Stimulated activated naive B cell treated with anti-CD40 and anti-IgM and Interleukin-4, amounts not matched to agents 10 μg/mL and 1 μg/mL and 100 μg/mL, for 72 hours (primary cell): ENCODE measurements around the gene PLA2G2E.
A peak's percentile ranks its signal among the peaks of the same experiment; 100 is the strongest.

Experiments used
- ATAC-seq, 2 donors: fragments of 150-1000 bp; cut with Tn5 transposase; replicated peaks; 2 replicates each; pipeline ENCODE4 v1.10.0; 2021; ENCODE audit warnings: moderate library complexity in 1 of 2
- DNase-seq: peaks from one replicate; pipeline ENCODE4 v3.0.0; 2021
- H3K27ac Mint-ChIP-seq: one replicate; pipeline ENCODE4 v1.8.0; 2022; ENCODE audit warnings: mild to moderate bottlenecking, mixed read lengths
- H3K27me3 Mint-ChIP-seq, 2 donors: one replicate each; pipeline ENCODE4 v1.8.0; 2022; ENCODE audit warnings: mixed read lengths in 2 of 2
- H3K36me3 Mint-ChIP-seq, 2 donors: one replicate each; pipeline ENCODE4 v1.8.0; 2022; ENCODE audit warnings: mixed read lengths in 2 of 2, mild to moderate bottlenecking in 1 of 2
- H3K4me1 Mint-ChIP-seq, 2 donors: one replicate each; pipeline ENCODE4 v1.8.0; 2022; ENCODE audit warnings: mixed read lengths in 2 of 2, mild to moderate bottlenecking in 1 of 2
- H3K4me3 Mint-ChIP-seq, 2 donors: one replicate each; pipeline ENCODE4 v1.8.0; 2022; ENCODE audit warnings: mild to moderate bottlenecking in 2 of 2, mixed read lengths in 2 of 2, moderate library complexity in 1 of 2
- H3K9me3 Mint-ChIP-seq, 2 donors: one replicate each; pipeline ENCODE4 v1.8.0; 2022; ENCODE audit warnings: mixed read lengths in 2 of 2, mild to moderate bottlenecking in 1 of 2

Gene PLA2G2E

GRCh38 chr1:19922015-19922688, 1.3 kb downstream of the PLA2G2E start:
- Mint-ChIP-seq H3K36me3 (peaks cover 0 to 3% of the 10 kb centered on the region in 2 donors), H3K4me1 (peaks cover 2 to 6% of the 10 kb centered on the region in 2 donors), H3K27me3 (peaks cover 12 to 13% of the 10 kb centered on the region in 2 donors), H3K9me3 (no peaks in the 10 kb centered on the region), H3K4me3 (no peak overlapping the region), H3K27ac (no peak overlapping the region)
- DNase-seq (no peak), ATAC-seq (no peak)

GRCh38 chr1:19921310-19921709, 2.1 kb downstream of the PLA2G2E start:
- ATAC-seq: no peak
- Mint-ChIP-seq H3K36me3 (peaks cover 0 to 3% of the 10 kb centered on the region in 2 donors), H3K4me1 (peaks cover 2 to 6% of the 10 kb centered on the region in 2 donors), H3K27me3 (peaks cover 12 to 13% of the 10 kb centered on the region in 2 donors), H3K27ac (no peak overlapping the region), H3K4me3 (no peak overlapping the region), H3K9me3 (no peaks in the 10 kb centered on the region)
- no peak for DNase-seq

DNA sequence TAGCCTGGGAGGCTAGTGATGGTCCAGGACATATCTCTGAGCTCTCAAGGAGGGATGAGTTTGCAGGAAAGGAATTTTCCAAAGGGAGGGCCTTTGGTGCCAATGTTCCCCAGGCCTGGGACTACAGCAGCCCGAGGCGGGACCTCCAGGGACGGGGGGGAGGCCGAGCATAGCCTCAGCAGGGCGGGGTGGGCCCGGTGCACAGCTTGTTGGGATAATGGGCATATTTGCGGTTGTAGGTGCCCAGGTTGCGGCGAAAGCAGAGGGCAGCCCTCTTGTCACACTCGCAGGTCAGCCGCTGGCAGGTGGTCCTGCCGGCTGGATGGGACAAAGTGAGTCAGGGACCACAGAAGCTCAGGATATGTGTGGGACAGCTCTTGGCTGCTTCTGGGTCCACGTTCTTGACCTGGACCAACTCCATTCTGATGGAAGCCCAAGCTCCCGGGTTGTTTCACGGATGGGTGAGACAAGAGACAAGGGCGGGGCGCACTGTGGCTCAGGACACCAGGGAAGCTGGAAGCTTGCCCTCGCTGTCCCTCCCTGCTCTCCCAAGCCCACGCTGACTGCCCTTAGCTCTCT, 3.2 kb downstream of the PLA2G2E start:
- ATAC-seq (no peak), DNase-seq (no peak)
- Mint-ChIP-seq H3K4me3 (no peak overlapping the region), H3K27me3 (peaks cover 7 to 13% of the 10 kb centered on the region in 2 donors), H3K36me3 (peaks cover 0 to 3% of the 10 kb centered on the region in 2 donors), H3K27ac (no peak overlapping the region), H3K9me3 (no peaks in the 10 kb centered on the region), H3K4me1 (peaks cover 2 to 6% of the 10 kb centered on the region in 2 donors)

DNA sequence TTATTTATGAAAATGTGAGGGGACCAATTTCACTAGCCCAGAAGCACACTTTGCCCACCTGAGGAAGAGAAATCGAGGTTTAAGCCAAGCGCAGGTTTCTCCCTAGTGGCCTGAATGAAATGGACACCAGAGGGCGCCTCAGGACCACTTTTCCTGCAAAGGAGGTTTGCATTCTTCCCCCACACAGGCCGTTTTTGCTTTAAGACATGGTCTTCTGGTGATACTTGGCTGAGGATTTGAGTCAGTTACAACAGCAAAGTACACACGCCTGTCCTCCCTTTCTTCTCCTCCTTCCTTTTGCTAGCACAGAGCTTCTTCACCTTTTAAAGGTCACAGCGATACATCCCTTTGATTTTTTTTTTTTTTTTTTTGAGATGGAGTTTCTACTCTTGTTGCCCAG, 5.4 kb downstream of the PLA2G2E start:
- no peak overlapping the region for H3K4me3 Mint-ChIP-seq
- DNase-seq (peak; percentile 64), ATAC-seq (peak; percentile 88 to 90)
- H3K36me3 Mint-ChIP-seq: peaks cover 9% of the 10 kb centered on the region in 2 donors
- H3K9me3 Mint-ChIP-seq: no peaks in the 10 kb centered on the region
- H3K27ac Mint-ChIP-seq: peak overlapping the region; percentile 73
- H3K27me3 Mint-ChIP-seq: peaks cover 7 to 12% of the 10 kb centered on the region in 2 donors
- H3K4me1 Mint-ChIP-seq: peaks cover 2 to 6% of the 10 kb centered on the region in 2 donors

DNA sequence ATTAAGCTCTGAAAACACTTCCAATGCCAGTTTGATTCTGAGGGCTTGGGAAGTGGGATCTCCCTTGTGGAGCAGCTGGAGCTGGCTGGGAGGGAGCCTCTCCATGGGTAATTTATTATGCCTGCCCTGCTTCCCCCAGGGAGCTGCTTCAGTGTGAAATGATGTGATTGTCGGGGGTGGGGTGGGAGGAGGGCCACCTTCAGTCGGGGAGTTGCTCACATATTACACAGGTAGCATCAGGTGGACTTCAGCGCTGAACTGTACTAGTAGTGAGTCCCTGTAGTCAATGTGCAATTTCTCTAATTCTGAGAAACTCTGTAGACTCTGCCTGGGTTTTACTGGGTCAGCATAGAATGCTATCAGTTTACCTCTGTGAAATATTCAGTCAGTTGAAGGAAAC, 12.8 kb downstream of the PLA2G2E start:
- peaks cover 48 to 53% of the 10 kb centered on the region in 2 donors for H3K36me3 Mint-ChIP-seq
- no peak overlapping the region for H3K27ac Mint-ChIP-seq
- no peaks in the 10 kb centered on the region for H3K27me3 Mint-ChIP-seq
- no peak overlapping the region for H3K4me3 Mint-ChIP-seq
- no peaks in the 10 kb centered on the region for H3K4me1 Mint-ChIP-seq
- ATAC-seq: no peak
- H3K9me3 Mint-ChIP-seq: no peaks in the 10 kb centered on the region
- no peak for DNase-seq

- no peak for ATAC-seq
- DNase-seq: no peak
- Mint-ChIP-seq H3K27me3 (no peaks in the 10 kb centered on the region), H3K4me3 (no peak overlapping the region), H3K9me3 (no peaks in the 10 kb centered on the region), H3K4me1 (no peaks in the 10 kb centered on the region), H3K36me3 (peaks cover 52 to 57% of the 10 kb centered on the region in 2 donors), H3K27ac (no peak overlapping the region)
Measured at GRCh38 chr1:19909971-19910370, 13.4 kb downstream of the PLA2G2E start.

DNA sequence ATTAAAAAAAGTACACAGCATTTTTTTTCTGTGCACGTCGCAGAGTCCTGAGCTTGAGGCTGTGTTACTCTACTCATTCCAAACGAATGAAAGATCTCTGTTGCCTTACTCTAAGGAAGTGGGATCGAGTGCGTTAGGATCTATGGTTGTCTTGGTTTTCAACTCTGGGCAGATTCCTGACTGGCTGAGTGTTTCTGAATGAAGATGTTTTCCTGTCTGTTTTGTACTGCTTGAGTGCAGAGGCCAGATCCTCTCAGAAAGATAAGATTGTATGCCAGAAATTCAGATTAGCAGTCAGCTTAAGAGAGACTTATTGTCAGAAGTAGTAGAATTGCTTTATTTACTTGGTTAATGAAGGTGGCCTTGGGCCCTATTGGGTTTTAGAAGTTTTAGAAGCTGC, 14.0 kb downstream of the PLA2G2E start:
- peaks cover 56 to 58% of the 10 kb centered on the region in 2 donors for H3K36me3 Mint-ChIP-seq

DNA sequence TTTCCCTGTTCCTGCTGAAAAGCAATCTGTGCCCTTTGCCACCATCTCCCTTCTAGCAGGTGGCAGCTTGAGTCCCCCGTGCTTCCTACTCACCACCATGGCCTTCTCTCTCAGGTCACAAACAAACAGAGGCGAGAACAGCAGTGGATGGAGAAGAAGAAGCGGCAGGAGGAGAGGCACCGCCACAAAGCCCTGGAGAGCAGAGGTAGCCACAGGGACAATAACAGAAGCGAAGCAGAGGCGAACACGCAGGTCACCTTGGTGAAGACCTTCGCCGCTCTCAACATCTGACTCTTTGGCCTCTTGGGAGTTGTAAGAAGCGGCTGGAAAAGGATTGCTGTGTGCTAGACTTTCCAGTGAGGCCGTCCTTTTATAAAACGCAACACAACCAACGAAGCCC, 16.0 kb downstream of the PLA2G2E start:
- no peaks in the 10 kb centered on the region for H3K4me1 Mint-ChIP-seq
- no peaks in the 10 kb centered on the region for H3K27me3 Mint-ChIP-seq
- H3K36me3 Mint-ChIP-seq: peaks cover 54 to 68% of the 10 kb centered on the region in 2 donors
- H3K9me3 Mint-ChIP-seq: no peaks in the 10 kb centered on the region
- no peak for DNase-seq
- peak overlapping the region; percentile 9 for H3K27ac Mint-ChIP-seq
- no peak overlapping the region for H3K4me3 Mint-ChIP-seq
- ATAC-seq: no peak

More for the DNA sequence above, 14.0 kb downstream of the PLA2G2E start:
- no peak overlapping the region for H3K27ac Mint-ChIP-seq
- DNase-seq (no peak), ATAC-seq (no peak)
- H3K27me3 Mint-ChIP-seq: no peaks in the 10 kb centered on the region
- H3K4me1 Mint-ChIP-seq: no peaks in the 10 kb centered on the region
- no peaks in the 10 kb centered on the region for H3K9me3 Mint-ChIP-seq
- no peak overlapping the region for H3K4me3 Mint-ChIP-seq

DNA sequence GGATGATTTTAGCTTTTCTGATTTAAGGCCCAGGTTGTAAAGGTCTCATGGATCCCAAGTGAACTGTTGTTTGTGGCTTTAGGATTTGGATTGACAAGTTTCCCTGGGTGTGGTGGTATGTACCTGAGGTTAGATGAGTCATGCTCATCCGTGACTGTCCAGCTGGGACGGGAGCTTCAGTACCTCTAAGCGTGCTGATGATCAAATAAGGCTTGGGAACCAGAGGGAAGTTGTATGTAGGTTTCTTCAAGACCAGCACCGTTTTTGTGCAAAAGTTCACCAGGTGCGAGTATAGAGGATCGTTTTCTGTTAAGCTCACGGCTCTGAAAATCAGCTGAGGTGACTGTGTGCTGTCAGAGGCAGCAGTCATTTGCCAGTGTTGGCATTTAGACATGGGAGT, 19.8 kb downstream of the PLA2G2E start:
- H3K27ac Mint-ChIP-seq: peak overlapping the region; percentile 27
- no peaks in the 10 kb centered on the region for H3K4me1 Mint-ChIP-seq
- peaks cover 2 to 3% of the 10 kb centered on the region in 2 donors for H3K9me3 Mint-ChIP-seq
- ATAC-seq (no peak), DNase-seq (no peak)
- H3K4me3 Mint-ChIP-seq: no peak overlapping the region
- H3K27me3 Mint-ChIP-seq: no peaks in the 10 kb centered on the region
- H3K36me3 Mint-ChIP-seq: peaks cover 54 to 70% of the 10 kb centered on the region in 2 donors

GRCh38 chr1:19901653-19902052, 21.8 kb downstream of the PLA2G2E start:
- Mint-ChIP-seq H3K27ac (no peak overlapping the region), H3K4me3 (no peak overlapping the region), H3K36me3 (peaks cover 50 to 65% of the 10 kb centered on the region in 2 donors), H3K27me3 (no peaks in the 10 kb centered on the region), H3K4me1 (peaks cover 0 to under 1% of the 10 kb centered on the region in 2 donors), H3K9me3 (peaks cover 2 to 3% of the 10 kb centered on the region in 2 donors)
- no peak for ATAC-seq
- DNase-seq: no peak

GRCh38 chr1:19894218-19894617, 29.2 kb downstream of the PLA2G2E start:
- DNase-seq (no peak), ATAC-seq (no peak)
- Mint-ChIP-seq H3K4me3 (no peak overlapping the region), H3K4me1 (peaks cover 17 to 31% of the 10 kb centered on the region in 2 donors), H3K27ac (no peak overlapping the region), H3K36me3 (peaks cover 37 to 54% of the 10 kb centered on the region in 2 donors), H3K27me3 (no peaks in the 10 kb centered on the region), H3K9me3 (peaks cover 0 to 1% of the 10 kb centered on the region in 2 donors)

GRCh38 chr1:19893687-19894086, 29.7 kb downstream of the PLA2G2E start:
- DNase-seq: no peak
- no peak for ATAC-seq
- peaks cover 32 to 49% of the 10 kb centered on the region in 2 donors for H3K36me3 Mint-ChIP-seq
- no peaks in the 10 kb centered on the region for H3K9me3 Mint-ChIP-seq
- no peak overlapping the region for H3K27ac Mint-ChIP-seq
- no peak overlapping the region for H3K4me3 Mint-ChIP-seq
- H3K27me3 Mint-ChIP-seq: no peaks in the 10 kb centered on the region
- peaks cover 17 to 31% of the 10 kb centered on the region in 2 donors for H3K4me1 Mint-ChIP-seq

DNA sequence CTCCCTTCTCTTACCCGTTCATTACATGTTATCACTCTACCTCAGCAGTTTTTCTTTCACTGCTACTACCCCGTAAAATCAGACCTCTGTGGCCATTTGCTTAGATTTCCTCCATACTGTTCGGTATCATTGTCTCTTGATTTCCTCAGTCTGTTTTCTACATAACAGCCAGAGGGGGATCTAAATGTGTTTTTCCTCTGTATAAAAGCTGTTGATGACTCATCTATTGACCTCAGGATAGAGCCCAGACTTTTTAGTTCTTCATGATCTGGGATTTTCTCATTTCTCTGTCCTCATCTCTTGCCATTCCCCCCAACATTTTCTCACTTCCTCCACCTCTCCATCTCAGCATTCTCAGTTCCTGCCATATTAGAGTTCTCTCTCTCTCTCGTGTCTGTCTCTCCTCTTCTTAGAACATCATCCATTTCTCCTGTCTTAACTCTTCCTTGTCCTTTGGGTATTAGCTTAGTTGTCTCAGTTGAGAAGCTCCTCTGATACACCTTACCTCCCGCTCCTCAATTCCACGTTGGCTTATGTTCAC, 30.7 kb downstream of the PLA2G2E start:
- DNase-seq: no peak
- Mint-ChIP-seq H3K27ac (peak overlapping the region; percentile 80), H3K4me3 (peak overlapping the region in 1 of 2 donors; percentile 19), H3K27me3 (no peaks in the 10 kb centered on the region), H3K9me3 (no peaks in the 10 kb centered on the region), H3K4me1 (peaks cover 20 to 38% of the 10 kb centered on the region in 2 donors), H3K36me3 (peaks cover 36 to 54% of the 10 kb centered on the region in 2 donors)
- peak; percentile 31 to 65 for ATAC-seq

DNA sequence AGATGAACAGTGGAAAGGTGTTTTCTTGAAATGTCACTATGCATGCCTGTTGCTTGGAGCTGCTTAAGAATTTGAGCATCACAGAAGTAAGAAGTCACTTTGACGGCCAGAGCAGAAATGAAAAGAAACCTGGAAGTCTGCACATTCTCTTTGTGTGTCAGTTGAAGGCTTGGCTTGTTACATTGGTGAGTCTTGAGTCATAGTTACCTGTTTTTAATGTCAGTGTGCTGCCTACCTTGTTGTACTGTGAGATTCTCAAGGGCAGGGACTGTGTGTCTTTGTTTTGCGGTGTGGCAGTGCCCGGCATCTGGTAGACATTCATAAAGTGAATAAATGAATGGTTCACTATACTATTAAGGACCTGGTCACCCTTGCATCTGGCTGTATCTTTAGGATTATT, 31.3 kb downstream of the PLA2G2E start:
- no peak overlapping the region for H3K4me3 Mint-ChIP-seq
- peaks cover 32 to 50% of the 10 kb centered on the region in 2 donors for H3K36me3 Mint-ChIP-seq
- no peaks in the 10 kb centered on the region for H3K27me3 Mint-ChIP-seq
- H3K4me1 Mint-ChIP-seq: peaks cover 20 to 39% of the 10 kb centered on the region in 2 donors
- no peak overlapping the region for H3K27ac Mint-ChIP-seq
- ATAC-seq (no peak), DNase-seq (no peak)
- H3K9me3 Mint-ChIP-seq: no peaks in the 10 kb centered on the region

- H3K27ac Mint-ChIP-seq: no peak overlapping the region
- H3K36me3 Mint-ChIP-seq: peaks cover 26 to 46% of the 10 kb centered on the region in 2 donors
- no peak for ATAC-seq
- peaks cover 24 to 38% of the 10 kb centered on the region in 2 donors for H3K4me1 Mint-ChIP-seq
- DNase-seq: no peak
- H3K27me3 Mint-ChIP-seq: no peaks in the 10 kb centered on the region
- H3K9me3 Mint-ChIP-seq: no peaks in the 10 kb centered on the region
- H3K4me3 Mint-ChIP-seq: no peak overlapping the region
Measured at GRCh38 chr1:19889656-19890055, 33.8 kb downstream of the PLA2G2E start.
